HCT116 (cell line): ENCODE results near the gene SDCCAG8. TPM values are rescaled to one million over a fixed set of nuclear protein-coding genes. Genes with fewer than 3 reads are reported as not detected.

Experiments used
- ATAC-seq: fragments of 200-7000 bp; cut with Tn5 transposase; 2 replicates; pipeline ENCODE4 v1.9.1; 2020; ENCODE audit warnings: mild to moderate bottlenecking, moderate library complexity
- BruUV-seq: library from RNA; stranded (reverse); fragments of 400-500 nt; replicated peaks from 2 replicates; lab custom pipeline; 2021; lab: Mats Ljungman, UMichigan
- CTCF ChIA-PET: fragments of 300-600 bp; sonication (Branson Sonifier 250); formaldehyde crosslinking; loops from one replicate; lab custom pipeline; 2021; ENCODE audit warnings: antibody characterized with exemption; lab: Charles Lee
- POLR2A ChIA-PET: fragments of 300-600, 350-600 bp; sonication (Branson Sonifier 250); formaldehyde crosslinking; loops from one replicate; lab custom pipeline; 2021; ENCODE audit warnings: antibody characterized with exemption; lab: Charles Lee
- RAD21 ChIA-PET, 2 experiments: fragments of 300-600 bp; sonication (Branson Sonifier 250); formaldehyde crosslinking; loops; one replicate each; lab custom pipeline; 2023; ENCODE audit warnings: low total read pairs in 2 of 2; ENCODE audit not compliant: uncharacterized antibody in 2 of 2, unreplicated experiment in 2 of 2, low non-redundant PET in 1 of 2; lab: Charles Lee
- DNase-seq: peaks from one replicate; pipeline ENCODE4 v3.0.0-alpha.2; 2010; ENCODE audit warnings: low read depth, low spot score
- H2AFZ ChIP-seq: fragments of 200-600 bp; shearing (Covaris generic), sonication (generic); 2 replicates; pipeline ENCODE4 v1.6.1; 2017; ENCODE audit warnings: low read depth, mixed run types, mixed read lengths, antibody characterized with exemption, low read length; ENCODE audit not compliant: poor library complexity, severe bottlenecking
- H3K27ac ChIP-seq: 2 replicates; pipeline ENCODE4 v1.5.1; 2012; ENCODE audit warnings: low read depth, low read length
- H3K27me3 ChIP-seq: fragments of 200-600 bp; sonication (generic); 2 replicates; pipeline ENCODE4 v1.6.1; 2016; ENCODE audit warnings: mixed run types, low read length, mixed read lengths; ENCODE audit not compliant: insufficient read depth
- H3K36me3 ChIP-seq, 2 experiments: fragments of 200-500 bp in 1 of 2; fragments of 200-600 bp in 1 of 2; sonication (Bioruptor generic) in 1 of 2; sonication (generic) in 1 of 2; 2 replicates each; pipeline versions ENCODE4 v1.5.1 to v1.6.1; 2014 to 2016; ENCODE audit warnings: low read length in 2 of 2, inconsistent platforms in 1 of 2, mixed read lengths in 1 of 2, mixed run types in 1 of 2; ENCODE audit not compliant: insufficient read depth in 2 of 2, control insufficient read depth in 1 of 2
- H3K4me1 ChIP-seq, 2 experiments: fragments of 200-600 bp in 1 of 2; sonication (generic) in 1 of 2; 2 replicates each; pipeline versions ENCODE4 v1.5.1 to v1.6.1; 2012 to 2017; ENCODE audit warnings: low read length in 2 of 2, inconsistent platforms in 1 of 2, mild to moderate bottlenecking in 1 of 2, mixed read lengths in 1 of 2, mixed run types in 1 of 2, moderate library complexity in 1 of 2; ENCODE audit not compliant: insufficient read depth in 2 of 2, control insufficient read depth in 1 of 2
- H3K4me2 ChIP-seq: fragments of 200-600 bp; sonication (generic); 2 replicates; pipeline ENCODE4 v1.6.1; 2017; ENCODE audit warnings: mixed run types, low read length, mixed read lengths
- H3K4me3 ChIP-seq, 2 experiments: fragments of 200-600 bp in 1 of 2; sonication (generic) in 1 of 2; replicated peaks in 1 of 2; 2 replicates each; pipeline ENCODE4 v1.5.1; 2011 to 2016; ENCODE audit warnings: low read length in 2 of 2, control low read depth in 1 of 2, low read depth in 1 of 2, mild to moderate bottlenecking in 1 of 2, mixed read lengths in 1 of 2, mixed run types in 1 of 2
- H3K79me2 ChIP-seq: fragments of 200-600 bp; sonication (generic); 2 replicates; pipeline ENCODE4 v1.6.1; 2017; ENCODE audit warnings: mild to moderate bottlenecking, mixed run types, low read length, moderate library complexity, mixed read lengths; ENCODE audit not compliant: insufficient read depth
- H3K9ac ChIP-seq: fragments of 200-600 bp; sonication (generic); 2 replicates; pipeline ENCODE4 v1.6.1; 2016; ENCODE audit warnings: low read length, mixed read lengths
- H3K9me2 ChIP-seq: fragments of 200-600 bp; sonication (generic), shearing (Covaris generic); 2 replicates; pipeline ENCODE4 v1.6.1; 2017; ENCODE audit warnings: mixed run types, mild to moderate bottlenecking, moderate library complexity; ENCODE audit not compliant: insufficient read depth
- H3K9me3 ChIP-seq, 2 experiments: fragments of 200-500 bp in 1 of 2; fragments of 200-600 bp in 1 of 2; sonication (Bioruptor generic) in 1 of 2; sonication (generic) in 1 of 2; 2 replicates each; pipeline ENCODE4 v1.6.1; 2014 to 2017; ENCODE audit warnings: low read length in 2 of 2, mixed read lengths in 2 of 2, inconsistent platforms in 1 of 2, low read depth in 1 of 2, mild to moderate bottlenecking in 1 of 2, mixed run types in 1 of 2, moderate library complexity in 1 of 2; ENCODE audit not compliant: control insufficient read depth in 1 of 2, insufficient read depth in 1 of 2
- H4K20me1 ChIP-seq: fragments of 200-600 bp; sonication (generic), shearing (Covaris generic); 2 replicates; pipeline ENCODE4 v1.6.1; 2017; ENCODE audit warnings: mixed run types, mild to moderate bottlenecking, moderate library complexity; ENCODE audit not compliant: insufficient read depth
- CTCF ChIP-seq, 3 experiments: fragments of 200-600 bp in 1 of 3; sonication (generic) in 1 of 3; IDR thresholded peaks in 2 of 3; conservative IDR thresholded peaks in 1 of 3; 2 replicates each; pipeline ENCODE4 v1.5.1; 2012 to 2017; ENCODE audit warnings: low read depth in 2 of 3, low read length in 2 of 3, antibody characterized with exemption in 1 of 3, borderline replicate concordance in 1 of 3, control low read depth in 1 of 3, mild to moderate bottlenecking in 1 of 3, mixed read lengths in 1 of 3, mixed run types in 1 of 3, moderate library complexity in 1 of 3; ENCODE audit not compliant: insufficient read depth in 1 of 3
- EGR1 ChIP-seq: IDR thresholded peaks from 2 replicates; pipeline ENCODE4 v1.6.1; 2012; ENCODE audit warnings: low read depth
- ELF1 ChIP-seq: IDR thresholded peaks from 2 replicates; pipeline ENCODE4 v1.6.1; 2012; ENCODE audit warnings: low read depth, borderline replicate concordance
- EZH2 ChIP-seq: fragments of 200-600 bp; sonication (generic); IDR thresholded peaks from 2 replicates; pipeline ENCODE4 v1.6.1; 2017; ENCODE audit warnings: antibody characterized with exemption, mixed run types
- JUND ChIP-seq: IDR thresholded peaks from 2 replicates; pipeline ENCODE4 v1.6.1; 2012
- RAD21 ChIP-seq: IDR thresholded peaks from 2 replicates; pipeline ENCODE4 v1.6.1; 2012; ENCODE audit warnings: low read depth, mild to moderate bottlenecking
- SP1 ChIP-seq: IDR thresholded peaks from 2 replicates; pipeline ENCODE4 v1.6.1; 2012; ENCODE audit warnings: low read depth
- YY1 ChIP-seq: IDR thresholded peaks from 2 replicates; pipeline ENCODE4 v1.6.1; 2011; ENCODE audit warnings: low read length, low read depth, moderate library complexity, mild to moderate bottlenecking; ENCODE audit not compliant: insufficient replicate concordance; ENCODE audit errors: extremely low read depth
- ZFX ChIP-seq: fragments of 450-650 bp; IDR thresholded peaks from 2 replicates; pipeline ENCODE4 v1.6.1; 2017
- ZNF274 ChIP-seq: fragments of 200-500 bp; sonication (Bioruptor generic); IDR thresholded peaks from 2 replicates; pipeline ENCODE4 v1.6.1; 2014; ENCODE audit warnings: mild to moderate bottlenecking, low read depth, low read length, inconsistent platforms
- intact Hi-C: fragments of 100-400 bp; cut with micrococcal nuclease; formaldehyde crosslinking; loops from 2 replicates; pipeline ENCODE4 v1.10.0; 2022
- total RNA-seq: library from RNA; stranded (reverse); gene quantifications from one replicate; pipeline ENCODE4 v1.2.1, GENCODE V29; 2021; ENCODE audit not compliant: unreplicated experiment

Gene SDCCAG8
- total RNA-seq, 1 experiment from 2014 or later = 38.2 TPM

DNA sequence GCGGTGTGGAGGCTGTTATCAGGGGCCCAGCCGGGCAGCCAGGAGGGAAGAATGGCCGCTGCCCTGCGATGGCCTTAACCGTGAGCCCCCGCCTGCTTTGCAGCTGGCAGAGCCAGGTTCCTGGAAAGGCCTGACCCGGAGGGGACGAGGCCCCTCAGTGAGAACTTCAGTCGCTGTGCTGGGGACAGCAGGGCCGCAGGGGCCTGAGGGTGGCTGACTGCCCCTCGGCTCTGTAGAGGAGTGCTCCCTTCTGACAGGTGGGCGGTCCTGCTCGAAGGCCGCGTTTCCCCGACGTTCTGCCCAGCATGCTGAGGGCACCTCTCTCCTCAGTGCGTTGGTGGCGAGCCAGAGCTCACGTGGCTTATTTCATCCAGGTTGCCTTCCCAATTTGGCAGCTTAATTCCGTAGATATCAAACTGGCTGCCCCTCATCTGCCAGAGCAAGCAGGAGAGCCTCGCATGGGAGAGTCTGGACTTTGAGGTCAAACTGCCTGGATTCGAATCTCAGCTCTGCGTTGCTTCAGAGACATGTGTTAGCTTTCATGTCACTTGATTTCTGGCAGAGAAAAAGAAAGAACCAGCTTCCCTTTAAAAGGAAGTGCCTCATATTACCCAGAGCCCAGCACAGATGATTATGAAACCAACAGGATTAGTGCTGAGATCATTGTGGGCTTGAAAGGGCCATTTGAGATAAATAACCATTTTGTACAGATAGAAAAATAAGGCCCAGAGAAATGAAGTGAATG lies 239.8 kb downstream of the SDCCAG8 start:
- ATAC-seq (no peak), DNase-seq (no peak)
- no peak overlapping the region for H3K9ac ChIP-seq
- H3K9me3 ChIP-seq = no peaks in the 10 kb centered on the region
- H3K27ac ChIP-seq = no peak overlapping the region
- ChIA-PET CTCF (no interaction called here), RAD21 (no interaction called here), POLR2A (no interaction called here)
- H2AFZ ChIP-seq = no peak overlapping the region
- peaks cover 9% of the 10 kb centered on the region; the same call in 1 of the 2 replicates for H3K79me2 ChIP-seq
- no TSS peak for BruUV-seq
- H3K9me2 ChIP-seq = no peaks in the 10 kb centered on the region
- intact Hi-C loops = no loop called here
- H3K27me3 ChIP-seq = no peaks in the 10 kb centered on the region
- H4K20me1 ChIP-seq = no peaks in the 10 kb centered on the region
- H3K36me3 ChIP-seq = no peaks in the 10 kb centered on the region; a peak in 1 of 4 replicates
- no peak overlapping the region for H3K4me3 ChIP-seq
- TF ChIP-seq ELF1 = no peak
- no peak for TF ChIP-seq ZNF274
- TF ChIP-seq JUND = no peak
- TF ChIP-seq RAD21 = no peak
- no peak for TF ChIP-seq EZH2
- no peak for TF ChIP-seq ZFX
- no peak for TF ChIP-seq CTCF (IDR thresholded peaks at IDR 0.05 in 2 of 3, conservative IDR thresholded peaks at IDR 0.05 in 1 of 3; ENCODE audit: borderline replicate concordance in 1 of 3, insufficient read depth in 1 of 3, low read depth in 2 of 3, low read length in 2 of 3)
- TF ChIP-seq YY1 = no peak
- TF ChIP-seq EGR1 = no peak
- TF ChIP-seq SP1 = no peak
- no peak overlapping the region for H3K4me2 ChIP-seq
- H3K4me1 ChIP-seq = no peaks in the 10 kb centered on the region
